ENCODE results near the gene GNPTG. TPM values are rescaled to one million over a fixed set of nuclear protein-coding genes. Genes with fewer than 3 reads are reported as not detected.
A peak's percentile ranks its signal among the peaks of the same experiment; 100 is the strongest.

The GNPTG gene
- total and polyA plus RNA-seq, 9 of the 15 experiments (the other 6 are each of a cell fraction or from before 2014, with no cell fraction given) = 0.69 to 33.3 (median 13.6) TPM

DNA sequence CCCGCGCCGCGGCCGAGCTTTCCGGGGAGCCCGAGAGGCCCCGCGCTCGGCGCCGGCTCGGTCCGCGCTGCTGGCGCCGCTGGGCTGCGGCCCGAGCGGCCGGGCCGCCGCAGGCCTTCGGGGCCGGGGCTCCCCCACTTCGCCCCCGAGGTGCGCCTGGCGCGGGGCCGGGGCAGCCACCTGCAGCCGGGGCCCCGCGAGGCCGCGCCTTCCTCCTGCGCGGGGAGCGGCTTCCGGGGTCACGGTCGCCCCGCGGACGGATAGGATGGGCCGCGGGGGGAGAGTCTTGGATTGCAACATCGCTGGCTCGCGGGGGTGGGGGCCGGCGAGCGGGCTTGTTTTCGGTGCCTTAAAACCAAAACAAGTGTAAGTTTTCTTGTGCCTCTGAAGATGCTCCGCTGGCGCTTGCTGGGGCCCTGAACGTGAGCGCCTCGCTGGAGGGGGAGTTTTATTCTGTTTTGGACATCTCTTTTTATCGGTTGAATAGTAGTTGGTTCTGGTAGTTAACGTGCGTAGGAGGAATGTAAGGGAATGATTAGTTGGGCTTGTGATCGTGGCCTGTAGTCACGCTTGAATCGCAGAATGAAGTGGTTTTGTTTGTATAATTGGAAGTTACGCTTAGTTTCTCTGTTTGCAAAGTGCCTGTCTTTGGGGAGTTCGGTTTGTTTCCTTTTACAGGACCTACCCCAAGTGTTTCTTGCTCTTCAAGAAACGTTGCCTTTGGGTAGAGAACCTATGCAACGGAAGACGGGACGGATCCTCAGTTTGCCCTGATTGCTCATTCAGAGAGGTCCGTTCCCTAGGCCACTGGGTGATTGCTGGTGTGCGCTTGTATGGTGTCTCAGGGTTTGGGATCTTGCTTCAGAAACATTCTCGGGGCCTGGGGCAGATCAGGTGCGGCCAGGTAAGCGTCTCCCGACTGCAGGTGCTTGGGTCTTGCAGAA lies 41.6 kb upstream of the GNPTG start (continued):
- TF ChIP-seq, protein P1, sequence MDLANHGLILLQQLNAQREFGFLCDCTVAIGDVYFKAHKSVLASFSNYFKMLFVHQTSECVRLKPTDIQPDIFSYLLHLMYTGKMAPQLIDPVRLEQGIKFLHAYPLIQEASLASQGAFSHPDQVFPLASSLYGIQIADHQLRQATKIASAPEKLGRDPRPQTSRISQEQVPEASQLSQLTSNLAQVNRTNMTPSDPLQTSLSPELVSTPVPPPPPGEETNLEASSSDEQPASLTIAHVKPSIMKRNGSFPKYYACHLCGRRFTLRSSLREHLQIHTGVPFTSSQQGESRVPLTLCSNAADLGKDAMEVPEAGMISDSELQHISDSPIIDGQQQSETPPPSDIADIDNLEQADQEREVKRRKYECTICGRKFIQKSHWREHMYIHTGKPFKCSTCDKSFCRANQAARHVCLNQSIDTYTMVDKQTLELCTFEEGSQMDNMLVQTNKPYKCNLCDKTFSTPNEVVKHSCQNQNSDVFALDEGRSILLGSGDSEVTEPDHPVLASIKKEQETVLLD (IDR thresholded peaks at IDR 0.05) = no peak
- peak in 1 of 2 experiments; percentile 41; a peak in 1 of 4 replicates for TF ChIP-seq TRIM24 (IDR thresholded peaks at IDR 0.05)
- no peak for TF ChIP-seq ZNF507 (tag; conservative IDR thresholded peaks at IDR 0.05)
- peak; percentile 36; the same call in 1 of the 2 replicates for TF ChIP-seq ZBTB7A (IDR thresholded peaks at IDR 0.05; ENCODE audit: borderline replicate concordance, control insufficient read depth, low read depth, low read length)
- no peak for TF ChIP-seq STAT5B (CRISPR knock-in tag; IDR thresholded peaks at IDR 0.05)
- no peak for TF ChIP-seq NR2C2 (CRISPR knock-in tag; IDR thresholded peaks at IDR 0.05)
- peak; percentile 86 for TF ChIP-seq NR2C2 (tag; IDR thresholded peaks at IDR 0.05)
- TF ChIP-seq SIN3B (IDR thresholded peaks at IDR 0.05; ENCODE audit: low read depth) = no peak
- peak; percentile 26; a peak in 1 of 4 replicates for TF ChIP-seq ARNT (IDR thresholded peaks at IDR 0.05)
- TF ChIP-seq NFE2 (IDR thresholded peaks at IDR 0.05; ENCODE audit: low read depth) = no peak
- TF ChIP-seq ATF7 (IDR thresholded peaks at IDR 0.05) = 0 out of 2 replicates have a peak, but pooled peaks have one; percentile 8
- TF ChIP-seq ZNF24 (IDR thresholded peaks at IDR 0.05) = peak; percentile 45; the same call in 1 of the 2 replicates
- TF ChIP-seq, protein P2, sequence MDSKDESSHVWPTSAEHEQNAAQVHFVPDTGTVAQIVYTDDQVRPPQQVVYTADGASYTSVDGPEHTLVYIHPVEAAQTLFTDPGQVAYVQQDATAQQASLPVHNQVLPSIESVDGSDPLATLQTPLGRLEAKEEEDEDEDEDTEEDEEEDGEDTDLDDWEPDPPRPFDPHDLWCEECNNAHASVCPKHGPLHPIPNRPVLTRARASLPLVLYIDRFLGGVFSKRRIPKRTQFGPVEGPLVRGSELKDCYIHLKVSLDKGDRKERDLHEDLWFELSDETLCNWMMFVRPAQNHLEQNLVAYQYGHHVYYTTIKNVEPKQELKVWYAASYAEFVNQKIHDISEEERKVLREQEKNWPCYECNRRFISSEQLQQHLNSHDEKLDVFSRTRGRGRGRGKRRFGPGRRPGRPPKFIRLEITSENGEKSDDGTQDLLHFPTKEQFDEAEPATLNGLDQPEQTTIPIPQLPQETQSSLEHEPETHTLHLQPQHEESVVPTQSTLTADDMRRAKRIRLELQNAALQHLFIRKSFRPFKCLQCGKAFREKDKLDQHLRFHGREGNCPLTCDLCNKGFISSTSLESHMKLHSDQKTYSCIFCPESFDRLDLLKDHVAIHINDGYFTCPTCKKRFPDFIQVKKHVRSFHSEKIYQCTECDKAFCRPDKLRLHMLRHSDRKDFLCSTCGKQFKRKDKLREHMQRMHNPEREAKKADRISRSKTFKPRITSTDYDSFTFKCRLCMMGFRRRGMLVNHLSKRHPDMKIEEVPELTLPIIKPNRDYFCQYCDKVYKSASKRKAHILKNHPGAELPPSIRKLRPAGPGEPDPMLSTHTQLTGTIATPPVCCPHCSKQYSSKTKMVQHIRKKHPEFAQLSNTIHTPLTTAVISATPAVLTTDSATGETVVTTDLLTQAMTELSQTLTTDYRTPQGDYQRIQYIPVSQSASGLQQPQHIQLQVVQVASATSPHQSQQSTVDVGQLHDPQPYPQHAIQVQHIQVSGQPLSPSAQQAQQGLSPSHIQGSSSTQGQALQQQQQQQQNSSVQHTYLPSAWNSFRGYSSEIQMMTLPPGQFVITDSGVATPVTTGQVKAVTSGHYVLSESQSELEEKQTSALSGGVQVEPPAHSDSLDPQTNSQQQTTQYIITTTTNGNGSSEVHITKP (IDR thresholded peaks at IDR 0.05; ENCODE audit: partially characterized antibody) = peak; percentile 50
- 0 out of 2 replicates have a peak, but pooled peaks have one; percentile 7 for TF ChIP-seq BHLHE40 (IDR thresholded peaks at IDR 0.05; ENCODE audit: low read length)
- TF ChIP-seq, protein P3, sequence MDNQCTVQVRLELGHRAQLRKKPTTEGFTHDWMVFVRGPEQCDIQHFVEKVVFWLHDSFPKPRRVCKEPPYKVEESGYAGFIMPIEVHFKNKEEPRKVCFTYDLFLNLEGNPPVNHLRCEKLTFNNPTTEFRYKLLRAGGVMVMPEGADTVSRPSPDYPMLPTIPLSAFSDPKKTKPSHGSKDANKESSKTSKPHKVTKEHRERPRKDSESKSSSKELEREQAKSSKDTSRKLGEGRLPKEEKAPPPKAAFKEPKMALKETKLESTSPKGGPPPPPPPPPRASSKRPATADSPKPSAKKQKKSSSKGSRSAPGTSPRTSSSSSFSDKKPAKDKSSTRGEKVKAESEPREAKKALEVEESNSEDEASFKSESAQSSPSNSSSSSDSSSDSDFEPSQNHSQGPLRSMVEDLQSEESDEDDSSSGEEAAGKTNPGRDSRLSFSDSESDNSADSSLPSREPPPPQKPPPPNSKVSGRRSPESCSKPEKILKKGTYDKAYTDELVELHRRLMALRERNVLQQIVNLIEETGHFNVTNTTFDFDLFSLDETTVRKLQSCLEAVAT (IDR thresholded peaks at IDR 0.05) = peak; percentile 7 to 34; a peak in 2 of 4 replicates
- peak; percentile 32 to 75 for TF ChIP-seq MAZ (CRISPR knock-in tag; conservative IDR thresholded peaks at IDR 0.05 in 1 of 2, IDR thresholded peaks at IDR 0.05 in 1 of 2)
- peak; percentile 83 for TF ChIP-seq CEBPG (CRISPR knock-in tag; IDR thresholded peaks at IDR 0.05)
- TF ChIP-seq CEBPG (tag; conservative IDR thresholded peaks at IDR 0.05 in 1 of 2, IDR thresholded peaks at IDR 0.05 in 1 of 2) = peak; percentile 58 to 97
- TF ChIP-seq RBBP5 (IDR thresholded peaks at IDR 0.05; ENCODE audit: borderline replicate concordance, insufficient read depth, low read length, poor library complexity, severe bottlenecking) = peak; percentile 20
